ENCODE measurements around the gene PLEK2.

DNA sequence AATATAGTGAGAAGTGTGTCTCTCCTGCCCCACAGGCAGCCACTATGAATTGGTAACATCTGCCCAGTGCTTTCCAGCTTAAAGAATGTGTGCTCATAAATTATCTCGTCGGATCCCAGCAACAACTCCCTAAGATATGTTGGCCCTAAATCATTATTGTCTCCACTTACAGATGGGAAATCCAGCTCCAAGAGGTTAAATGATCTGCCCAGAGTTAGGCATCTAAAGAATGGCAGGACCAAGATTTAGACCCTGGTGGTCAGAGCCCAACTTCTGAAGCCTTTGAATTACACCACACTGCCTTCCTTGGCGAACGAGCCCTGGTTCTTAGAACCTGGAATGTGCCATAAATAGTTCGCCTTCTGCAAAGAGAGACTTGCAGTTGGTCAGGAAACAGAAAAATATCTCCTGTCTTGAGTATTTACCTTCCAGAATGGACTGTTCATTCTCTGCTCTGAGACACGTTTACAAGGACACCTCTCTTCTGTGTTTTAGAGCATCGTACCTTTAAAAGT is 20.1 kb upstream of the PLEK2 start:
- TF ChIP-seq, protein P1, sequence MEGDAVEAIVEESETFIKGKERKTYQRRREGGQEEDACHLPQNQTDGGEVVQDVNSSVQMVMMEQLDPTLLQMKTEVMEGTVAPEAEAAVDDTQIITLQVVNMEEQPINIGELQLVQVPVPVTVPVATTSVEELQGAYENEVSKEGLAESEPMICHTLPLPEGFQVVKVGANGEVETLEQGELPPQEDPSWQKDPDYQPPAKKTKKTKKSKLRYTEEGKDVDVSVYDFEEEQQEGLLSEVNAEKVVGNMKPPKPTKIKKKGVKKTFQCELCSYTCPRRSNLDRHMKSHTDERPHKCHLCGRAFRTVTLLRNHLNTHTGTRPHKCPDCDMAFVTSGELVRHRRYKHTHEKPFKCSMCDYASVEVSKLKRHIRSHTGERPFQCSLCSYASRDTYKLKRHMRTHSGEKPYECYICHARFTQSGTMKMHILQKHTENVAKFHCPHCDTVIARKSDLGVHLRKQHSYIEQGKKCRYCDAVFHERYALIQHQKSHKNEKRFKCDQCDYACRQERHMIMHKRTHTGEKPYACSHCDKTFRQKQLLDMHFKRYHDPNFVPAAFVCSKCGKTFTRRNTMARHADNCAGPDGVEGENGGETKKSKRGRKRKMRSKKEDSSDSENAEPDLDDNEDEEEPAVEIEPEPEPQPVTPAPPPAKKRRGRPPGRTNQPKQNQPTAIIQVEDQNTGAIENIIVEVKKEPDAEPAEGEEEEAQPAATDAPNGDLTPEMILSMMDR (IDR thresholded peaks at IDR 0.05) = no peak
- no peak for TF ChIP-seq POLR2AphosphoS5 (IDR thresholded peaks at IDR 0.05; ENCODE audit: low read depth, low read length)

Data from Panc1 (cell line).